BJ (cell line): ENCODE data around the gene TPRG1. TPM values are rescaled to one million over a fixed set of nuclear protein-coding genes. Genes with fewer than 3 reads are reported as not detected.
A peak's percentile ranks its signal among the peaks of the same experiment; 100 is the strongest.

Source experiments
- CTCF ChIA-PET: fragments of 350-600 bp; formaldehyde crosslinking; extraction: SDS; loops from one replicate; lab custom pipeline; 2021; ENCODE audit warnings: antibody characterized with exemption, inconsistent platforms; lab: Yijun Ruan, JAX
- POLR2A ChIA-PET: fragments of 300-600 bp; sonication (Branson Sonifier 250); formaldehyde crosslinking; extraction: SDS; loops from one replicate; lab custom pipeline; 2021; ENCODE audit warnings: antibody characterized with exemption; lab: Charles Lee
- DNase-seq: peaks from one replicate; pipeline ENCODE4 v3.0.0-alpha.2; 2011; ENCODE audit warnings: low read depth
- H3K27me3 ChIP-seq: 2 replicates; pipeline ENCODE4 v1.6.0; 2011; ENCODE audit warnings: low read length; ENCODE audit not compliant: control insufficient read depth, insufficient read depth
- H3K36me3 ChIP-seq: 2 replicates; pipeline ENCODE4 v1.5.1; 2011; ENCODE audit warnings: low read length; ENCODE audit not compliant: control insufficient read depth, insufficient read depth
- H3K4me3 ChIP-seq: 2 replicates; pipeline ENCODE4 v1.5.1; 2011; ENCODE audit warnings: low read depth, mild to moderate bottlenecking, control low read depth, low read length
- CTCF ChIP-seq: IDR thresholded peaks from 2 replicates; pipeline ENCODE4 v1.5.1; 2011; ENCODE audit warnings: low read depth, mild to moderate bottlenecking, control low read depth, inconsistent platforms, low read length, moderate library complexity; ENCODE audit not compliant: insufficient read depth
- polyA minus RNA-seq: library from RNA; depleted of rRNA, polyadenylated mRNA; stranded (reverse); fragments of >200 nt; gene quantifications from 2 replicates; pipeline ENCODE4 v1.2.3, GENCODE V29; 2011; rRNA and poly(A)+ RNA removed
- polyA plus RNA-seq: library from polyadenylated mRNA; depleted of rRNA; stranded (reverse); fragments of >200 nt; gene quantifications from 2 replicates; pipeline ENCODE4 v1.2.3, GENCODE V29; 2011; rRNA removed

Gene TPRG1
- polyA plus RNA-seq (0.16 TPM in 1 of 2 replicates, not detected in the other), polyA minus RNA-seq (0.90 and 1.7 TPM in 2 replicates)

DNA sequence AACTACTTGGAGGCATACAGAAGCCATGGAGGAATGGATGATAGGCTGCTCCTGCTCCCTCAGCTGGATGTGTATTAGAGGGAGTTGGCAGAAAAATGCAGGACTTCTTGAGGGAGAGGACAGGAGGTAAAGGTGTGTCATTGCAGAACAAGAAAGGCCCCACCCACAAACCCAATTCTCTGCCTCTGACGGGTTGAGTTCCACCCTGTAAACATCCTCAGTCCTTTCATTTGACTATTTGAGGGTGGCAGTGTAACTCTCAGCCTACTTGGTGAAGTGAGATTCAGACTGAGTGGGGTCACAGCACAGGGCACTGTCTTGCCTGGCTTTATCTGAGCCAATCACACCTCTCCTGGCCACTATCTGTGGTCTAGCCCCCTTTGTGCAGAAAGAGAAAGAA is at the start of gene TPRG1:
TSS of gene TPRG1 (plus strand) at position 265 of the 400 bp plus-strand sequence. CDS start 35,414 bp downstream, outside the sequence.
- Histone ChIP-seq H3K4me3 (no peak within 1 kb of the TSS), H3K36me3 (no peaks in the 10 kb centered on the region), H3K27me3 (no peaks in the 10 kb centered on the region)
- CTCF ChIA-PET, result no interaction called here
- POLR2A ChIA-PET, result no interaction called here
- TF ChIP-seq CTCF, result no peak
- no peak for DNase-seq

DNA sequence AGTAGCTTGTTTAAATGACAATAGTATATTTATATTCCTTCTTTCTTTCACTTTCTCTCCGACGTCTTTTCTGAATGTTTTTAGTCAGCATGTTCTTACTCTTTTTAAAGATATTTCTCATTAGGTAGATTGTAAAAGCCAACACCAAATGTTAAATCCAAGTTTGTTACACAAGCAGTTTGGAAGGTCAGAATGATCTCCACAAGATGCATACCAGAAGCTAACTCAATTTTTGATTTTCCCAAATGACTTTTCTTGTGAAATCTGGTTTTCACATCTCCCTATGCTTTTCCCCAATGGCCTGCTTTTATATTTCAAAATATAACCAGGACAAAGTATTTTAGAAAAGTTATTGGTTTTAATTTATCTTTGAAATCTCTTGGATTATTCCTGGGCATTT is 49.7 kb upstream of the TPRG1 start:
- Histone ChIP-seq H3K4me3 (no peak overlapping the region), H3K27me3 (peaks cover 5% of the 10 kb centered on the region), H3K36me3 (no peaks in the 10 kb centered on the region)
- ChIA-PET CTCF (no interaction called here), POLR2A (no interaction called here)
- no peak for DNase-seq
- no peak for TF ChIP-seq CTCF

DNA sequence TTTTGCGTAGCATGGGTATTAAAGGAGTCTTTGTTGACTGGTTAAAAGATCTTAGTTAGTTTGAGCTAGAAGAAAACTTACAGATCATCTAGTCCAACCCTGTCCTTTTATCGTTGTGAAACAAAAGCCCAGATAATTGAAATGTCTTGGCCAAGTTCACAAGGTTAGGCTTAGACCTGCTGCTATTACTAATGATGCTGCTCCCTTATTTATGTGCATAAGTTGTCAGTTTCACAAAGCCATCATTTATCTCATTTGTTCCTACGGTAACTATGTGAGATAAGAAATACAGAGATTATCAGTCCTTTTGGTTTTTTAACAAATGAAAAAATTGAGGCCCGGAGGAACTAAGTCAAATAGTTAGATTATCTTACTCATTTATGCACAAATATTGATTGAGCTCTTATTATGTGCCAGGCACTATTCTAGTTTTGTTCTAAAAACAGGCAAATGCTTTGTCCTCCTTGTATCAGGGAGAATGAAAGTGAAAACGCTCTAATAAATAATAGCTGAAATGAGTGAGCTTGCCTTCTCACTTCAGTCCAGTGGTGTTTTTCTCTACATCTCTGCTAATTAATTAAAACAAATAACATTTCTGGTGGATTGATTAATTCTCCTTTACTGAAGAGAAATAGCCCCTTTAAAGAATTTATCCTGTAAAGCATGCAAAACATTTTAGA is 49.1 kb upstream of the TPRG1 start:
- peaks cover 5% of the 10 kb centered on the region for H3K27me3 ChIP-seq
- no peak for TF ChIP-seq CTCF
- H3K4me3 ChIP-seq, result no peak overlapping the region
- no peak for DNase-seq
- ChIA-PET POLR2A (no interaction called here), CTCF (no interaction called here)
- H3K36me3 ChIP-seq, result no peaks in the 10 kb centered on the region

DNA sequence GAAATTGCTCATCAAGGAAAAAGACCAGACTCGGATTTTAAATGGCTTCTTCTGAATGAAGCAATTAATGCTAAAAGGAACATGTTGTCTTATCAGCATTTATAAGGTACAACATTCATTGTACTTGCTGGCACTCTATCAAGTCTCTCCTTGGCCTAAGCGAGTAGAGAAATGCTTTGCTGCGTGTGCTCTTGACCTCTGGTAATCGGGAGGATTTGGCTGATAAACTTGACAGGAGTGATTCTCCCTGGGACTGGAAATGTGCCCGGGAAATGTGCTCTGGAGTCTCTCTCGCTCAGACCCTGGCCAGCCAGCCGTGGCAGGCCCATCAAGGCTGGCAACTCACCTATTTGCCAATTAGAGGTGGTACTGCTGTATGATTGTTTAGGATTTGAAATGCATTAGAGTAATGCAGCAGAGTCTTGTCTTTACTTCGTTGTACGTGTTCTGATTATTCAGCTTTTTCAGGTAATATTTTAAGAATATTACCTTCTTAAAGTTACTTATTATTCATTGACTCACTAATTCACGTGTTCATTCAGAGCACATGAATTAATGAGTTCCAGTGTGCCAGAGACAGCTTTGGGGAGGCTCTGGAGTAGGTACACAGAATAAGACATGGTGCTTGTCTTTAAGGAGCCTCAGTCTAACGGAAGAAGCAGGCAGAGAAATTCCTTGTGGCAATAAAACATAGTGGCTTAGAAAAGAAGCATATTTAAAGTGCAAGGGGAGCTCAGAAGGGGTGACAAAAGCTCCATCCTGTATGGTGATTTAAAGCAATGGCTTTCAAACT is 48.0 kb upstream of the TPRG1 start:
- TF ChIP-seq CTCF, result no peak
- Histone ChIP-seq H3K27me3 (peaks cover 5% of the 10 kb centered on the region), H3K4me3 (no peak overlapping the region), H3K36me3 (no peaks in the 10 kb centered on the region)
- POLR2A ChIA-PET, result no interaction called here
- CTCF ChIA-PET, result no interaction called here
- DNase-seq, result no peak

DNA sequence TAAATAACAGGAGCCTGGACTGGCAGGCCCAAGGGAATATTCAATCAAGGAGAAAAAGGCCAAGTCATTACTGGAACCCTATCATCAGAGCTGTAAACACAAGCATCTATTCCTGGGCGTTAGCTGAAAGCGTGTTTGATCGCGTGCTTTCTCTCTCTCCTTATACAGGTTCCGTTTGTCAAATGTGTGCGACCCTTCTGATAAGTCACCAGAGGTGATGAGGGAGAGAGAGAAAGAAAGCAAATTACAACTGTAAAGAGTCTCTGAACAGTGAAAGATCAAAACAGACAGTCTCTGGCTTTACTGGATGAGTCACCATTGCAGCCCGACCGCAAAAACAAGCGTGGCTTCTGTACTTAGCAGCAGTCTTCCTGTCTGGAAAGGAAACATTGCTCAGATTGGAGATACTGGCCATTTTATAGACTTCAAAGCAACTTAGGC is 39.5 kb upstream of the TPRG1 start:
- DNase-seq, result peak; percentile 48
- POLR2A ChIA-PET, result no interaction called here
- no peak for TF ChIP-seq CTCF
- CTCF ChIA-PET, result interaction anchor here (1.1 to 1.9 kb wide), 2 partner anchors 12 to 17 kb away, joined by 3 to 5 read pairs; no protein-coding TSS in a partner anchor
- Histone ChIP-seq H3K27me3 (peaks cover 5% of the 10 kb centered on the region), H3K36me3 (no peaks in the 10 kb centered on the region), H3K4me3 (no peak overlapping the region)
